ENCODE data around the gene SMIM38. TPM values are rescaled to one million over a fixed set of nuclear protein-coding genes. Genes with fewer than 3 reads are reported as not detected.

SMIM38 gene
- total and polyA plus RNA-seq, 9 of the 15 experiments (the other 6 are each of a cell fraction or from before 2014, with no cell fraction given), result 0.07 to 1.2 (median 0.21) TPM; not detected in 2

DNA sequence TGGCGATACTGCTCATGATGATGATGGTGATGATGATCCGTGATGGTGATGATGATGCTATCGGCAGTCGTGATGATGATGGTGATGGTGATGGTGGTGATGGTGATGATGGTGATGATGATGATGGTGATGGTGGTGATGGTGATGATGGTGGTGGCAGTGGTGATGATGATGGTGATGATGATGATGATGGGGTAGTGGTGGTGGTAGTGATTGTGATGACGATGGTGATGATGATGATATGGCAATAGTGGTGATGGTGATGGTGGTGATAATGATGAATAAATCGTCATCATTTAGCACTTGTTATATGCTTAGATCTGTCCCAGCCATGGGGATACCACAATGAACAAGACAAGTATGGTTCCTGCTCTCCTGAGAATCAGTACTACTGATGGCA is 39.2 kb downstream of the SMIM38 start:
- in situ Hi-C loops (cut with MboI) (no loop called here), intact Hi-C loops (cut with micrococcal nuclease) (no loop called here)
- no peaks in the 10 kb centered on the region for H3K9me1 ChIP-seq (ENCODE audit: control insufficient read depth, insufficient read depth, low read length)
- H3K79me2 ChIP-seq (ENCODE audit: control insufficient read depth, insufficient read depth, low read length), result no peaks in the 10 kb centered on the region
- no peak for DNase-seq (ENCODE audit: extremely low read depth in 1 of 4, low spot score in 3 of 4)
- no peak for TF ChIP-seq JUNB (CRISPR knock-in tag; conservative IDR thresholded peaks at IDR 0.05)
- no peak for TF ChIP-seq PBX2 (CRISPR knock-in tag; IDR thresholded peaks at IDR 0.05; ENCODE audit: low read depth)
- TF ChIP-seq PBX2 (tag; conservative IDR thresholded peaks at IDR 0.05; ENCODE audit: low read depth), result no peak
- TF ChIP-seq SMAD2 (IDR thresholded peaks at IDR 0.05; ENCODE audit: low read depth, low read length), result no peak
- no peak for TF ChIP-seq PRDM10 (IDR thresholded peaks at IDR 0.05; ENCODE audit: partially characterized antibody)
- no peak for TF ChIP-seq ZNF75A (CRISPR knock-in tag; IDR thresholded peaks at IDR 0.05)
- no peak for TF ChIP-seq ZNF280A (IDR thresholded peaks at IDR 0.05; ENCODE audit: low read depth, partially characterized antibody)
- TF ChIP-seq ZNF589 (CRISPR knock-in tag; IDR thresholded peaks at IDR 0.05; ENCODE audit: low read depth), result no peak
- no peak for TF ChIP-seq YY1 (IDR thresholded peaks at IDR 0.05; ENCODE audit: borderline replicate concordance in 1 of 3, control insufficient read depth in 1 of 3, extremely low read depth in 1 of 3, insufficient read depth in 3 of 3, insufficient read length in 1 of 3, insufficient replicate concordance in 2 of 3, low read depth in 1 of 3, low read length in 2 of 3)
- TF ChIP-seq HDAC6 (IDR thresholded peaks at IDR 0.05; ENCODE audit: low read depth, low read length), result no peak
- 0% methylated on average over 2 of the region's 6 CpGs for WGBS (ENCODE audit: insufficient coverage, low coverage, missing lambda C conversion rate)
- H3K36me3 ChIP-seq (ENCODE audit: control insufficient read depth, insufficient read depth, low read length), result no peaks in the 10 kb centered on the region
- no peak for FAIRE-seq
- ATAC-seq, result no peak
- no peak overlapping the region for H3K4me3 ChIP-seq
- H3K9me3 ChIP-seq (replicated peaks; ENCODE audit: control insufficient read depth, insufficient read depth, low read depth, low read length), result no peaks in the 10 kb centered on the region
- BruUV-seq (replicated peaks), result no TSS peak
- H3K9ac ChIP-seq (ENCODE audit: insufficient read depth in 1 of 2, low read depth in 2 of 2, low read length in 2 of 2), result no peak overlapping the region
- H3K27ac ChIP-seq (ENCODE audit: extremely low read depth, low read depth, low read length), result no peak overlapping the region
- H3K4me1 ChIP-seq (replicated peaks in 1 of 2; ENCODE audit: control insufficient read depth in 2 of 2, insufficient read depth in 2 of 2, low read length in 2 of 2), result peaks cover 0 to 4% of the 10 kb centered on the region in 2 experiments; a peak in 2 of 5 replicates
- CTCF ChIA-PET (ENCODE audit: low intra/inter-chr PET ratio), result no interaction called here
- H4K20me1 ChIP-seq (replicated peaks; ENCODE audit: control insufficient read depth, insufficient read depth, low read length), result peaks cover 6% of the 10 kb centered on the region
- H3K27me3 ChIP-seq (ENCODE audit: control insufficient read depth in 2 of 2, insufficient read depth in 2 of 2, low read length in 2 of 2), result peaks cover 12 to 39% of the 10 kb centered on the region in 2 experiments; a peak in 4 of 5 replicates
- no peak overlapping the region for H3K4me2 ChIP-seq (ENCODE audit: insufficient read depth, low read length)
- POLR2A ChIA-PET, result no interaction called here
- no peak overlapping the region for H2AFZ ChIP-seq (ENCODE audit: low read depth, low read length)
